NK-92 (cell line): ENCODE measurements around the gene MYOF.

ENCODE experiments used
- DNase-seq: peaks from one replicate; lab custom pipeline; 2025; ENCODE audit not compliant: unreplicated experiment; lab: John Stamatoyannopoulos, UW

Gene MYOF

GRCh38 chr10:93398528-93398927 lies 83.6 kb downstream of the MYOF start:
- no peak for DNase-seq

DNA sequence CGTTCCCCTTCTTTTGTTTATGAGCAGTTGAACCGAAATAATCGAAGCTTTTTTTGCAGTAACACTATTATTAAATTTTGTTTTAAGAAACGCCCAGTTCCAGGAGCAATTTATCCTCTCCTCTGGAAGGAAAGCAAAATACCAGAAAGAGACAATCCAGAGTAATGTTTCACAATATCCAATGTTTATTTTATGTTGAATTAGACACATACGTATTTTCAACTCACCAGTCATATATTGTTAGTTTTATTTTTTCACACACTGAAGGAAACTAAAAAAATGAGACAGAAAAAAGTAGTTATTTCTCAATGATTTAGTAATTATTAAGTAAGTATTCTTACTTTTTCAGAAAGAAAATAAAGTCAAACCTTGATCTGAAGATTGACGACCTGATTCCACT lies 85.1 kb downstream of the MYOF start:
- DNase-seq, result no peak

DNA sequence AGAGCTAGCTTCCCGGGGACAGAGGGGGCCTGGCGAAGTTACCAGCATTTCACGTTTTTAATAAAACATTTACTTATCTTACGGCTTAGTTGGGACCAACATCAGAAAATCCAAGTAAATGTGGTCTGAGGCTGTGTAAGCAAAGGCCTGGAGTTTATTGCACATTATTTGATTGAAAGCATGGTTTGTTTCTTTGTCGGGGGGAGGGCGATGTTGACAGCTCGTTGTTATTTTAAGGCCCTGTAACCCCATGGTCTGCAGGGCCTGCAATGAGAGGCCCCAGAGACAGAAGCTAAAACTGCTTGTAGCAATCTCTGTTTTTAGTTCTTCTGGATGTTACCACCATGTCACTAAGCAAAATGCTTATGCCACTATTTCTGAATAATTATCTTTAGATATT lies 88.9 kb downstream of the MYOF start:
- DNase-seq, result no peak

DNA sequence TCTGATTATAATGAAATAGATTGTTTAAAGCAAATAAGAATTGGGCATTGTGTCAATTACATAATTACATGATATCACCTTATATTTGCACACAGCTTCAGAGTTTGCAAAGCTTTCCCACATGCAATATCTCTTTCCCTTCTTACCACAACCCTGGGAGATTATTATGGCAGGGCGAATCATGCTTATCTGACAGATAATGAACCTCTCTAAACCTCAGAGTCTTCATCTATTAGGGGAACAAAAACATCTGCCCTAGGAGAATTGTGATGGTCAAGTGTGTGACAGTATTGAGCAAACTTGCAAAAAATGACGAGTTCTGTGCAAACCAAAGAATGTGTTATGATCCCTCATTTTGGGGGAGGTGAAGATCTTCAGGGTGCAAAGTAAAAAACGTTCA lies 90.0 kb downstream of the MYOF start:
- DNase-seq, result no peak

DNA sequence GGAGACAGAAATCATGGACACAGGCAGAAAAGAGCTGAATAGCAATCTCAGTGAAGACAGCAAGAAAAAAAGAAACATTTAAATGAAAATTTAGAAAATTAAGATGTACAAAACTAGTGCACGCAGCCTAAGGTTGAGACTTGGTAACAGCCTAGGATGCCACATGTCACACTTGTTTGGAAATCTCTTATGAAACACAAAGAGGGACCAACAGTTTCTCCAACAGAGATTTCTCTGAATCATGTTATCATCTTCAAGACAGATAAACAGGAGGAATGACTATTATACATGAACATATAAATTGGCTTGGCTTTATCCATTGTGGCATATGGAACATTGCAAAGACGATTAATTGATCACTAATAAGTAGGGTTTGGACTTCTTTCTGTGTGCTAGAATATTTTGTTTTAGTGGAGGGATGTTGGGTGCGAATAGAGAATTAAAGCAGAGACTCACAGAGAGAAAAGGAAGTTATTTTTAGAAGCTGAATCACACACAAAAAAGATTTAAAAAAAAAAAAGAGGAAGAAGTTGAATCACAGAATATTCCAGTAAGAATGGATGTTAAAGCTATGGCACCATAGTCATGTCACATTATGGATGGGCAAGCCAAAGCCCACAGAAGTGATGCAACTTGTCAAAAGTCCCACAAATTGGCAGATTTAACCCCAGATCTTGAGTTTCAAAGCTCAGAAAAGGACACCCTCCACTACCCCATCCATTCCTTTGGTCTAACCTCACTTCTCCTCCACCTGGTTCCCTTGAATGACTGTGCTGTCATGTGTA lies 91.6 kb downstream of the MYOF start:
- no peak for DNase-seq

DNA sequence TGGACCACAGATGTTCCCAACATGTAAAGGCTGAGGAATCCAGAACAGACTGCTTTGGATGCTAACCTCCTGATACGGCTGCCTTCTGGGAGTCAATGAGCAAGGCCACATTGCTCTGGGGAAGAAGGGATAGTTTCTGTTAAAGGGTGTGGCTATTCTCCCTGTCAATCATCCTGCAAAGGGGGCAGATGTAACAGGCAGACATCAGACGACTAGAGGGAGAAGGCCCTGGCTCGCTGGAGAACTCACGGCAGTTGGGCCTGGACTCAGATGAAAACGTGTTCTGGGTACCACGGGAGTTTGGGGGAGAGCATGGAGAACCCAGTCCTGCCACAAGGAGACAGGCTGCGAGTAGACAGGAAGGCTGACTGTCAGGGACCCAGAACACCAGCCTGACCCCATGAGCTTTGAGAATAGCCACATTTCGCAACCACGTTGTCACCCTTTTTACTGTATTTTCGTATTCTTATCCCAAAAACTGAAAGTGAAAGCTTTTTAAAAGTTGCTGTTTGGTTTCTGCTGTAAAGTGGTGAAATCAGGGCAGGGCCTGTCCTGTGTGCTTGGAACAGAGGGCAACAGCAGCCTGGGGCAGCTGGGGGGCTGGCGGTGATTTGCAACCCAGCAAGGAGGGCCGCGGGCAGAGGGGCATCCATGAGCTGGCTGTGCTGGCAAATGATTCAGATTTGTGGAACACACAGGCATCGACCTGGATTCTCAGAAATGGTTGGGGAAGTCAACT lies 95.3 kb downstream of the MYOF start:
- no peak for DNase-seq

DNA sequence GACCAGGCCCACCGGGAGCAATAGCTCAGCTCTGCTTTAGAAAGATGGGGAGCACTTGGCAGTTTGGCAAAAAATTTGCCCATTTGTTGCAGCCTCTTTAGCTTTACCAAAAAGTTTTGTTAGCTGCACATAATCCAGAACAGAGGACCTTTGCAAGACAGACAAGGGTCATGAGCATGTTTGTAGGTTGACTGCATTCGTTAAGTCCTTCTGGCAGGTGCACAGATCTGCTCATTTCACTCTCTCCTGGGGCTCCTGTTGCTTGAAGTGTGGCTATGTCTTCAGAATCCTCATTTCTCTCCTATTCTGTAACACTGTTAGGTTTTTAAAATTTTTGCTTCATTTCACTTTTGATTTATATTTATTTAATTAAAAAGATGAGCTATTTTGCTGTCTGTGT lies 96.8 kb downstream of the MYOF start:
- DNase-seq, result no peak

- DNase-seq, result no peak
Observed at GRCh38 chr10:93384006-93384405, 98.1 kb downstream of the MYOF start.

DNA sequence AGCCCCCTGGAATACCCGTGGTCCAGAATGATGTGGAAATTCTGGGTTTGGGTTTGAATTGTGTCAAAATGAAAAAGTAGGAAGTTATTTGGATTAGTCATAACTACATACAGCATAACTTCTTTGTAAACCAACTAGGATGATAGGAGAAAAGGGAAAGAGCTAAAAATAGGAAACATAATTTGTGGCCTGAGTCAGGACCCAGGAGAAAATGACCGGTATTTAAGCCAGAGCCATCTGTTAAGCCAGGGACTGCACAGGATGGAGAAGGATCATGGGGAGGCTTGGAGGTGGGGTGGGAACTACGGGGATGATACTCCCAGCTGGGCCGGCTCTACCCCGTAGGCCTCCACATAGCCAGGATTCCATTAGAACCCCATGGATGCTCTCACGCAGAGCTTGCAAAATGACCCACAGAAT lies 98.6 kb downstream of the MYOF start:
- no peak for DNase-seq

DNA sequence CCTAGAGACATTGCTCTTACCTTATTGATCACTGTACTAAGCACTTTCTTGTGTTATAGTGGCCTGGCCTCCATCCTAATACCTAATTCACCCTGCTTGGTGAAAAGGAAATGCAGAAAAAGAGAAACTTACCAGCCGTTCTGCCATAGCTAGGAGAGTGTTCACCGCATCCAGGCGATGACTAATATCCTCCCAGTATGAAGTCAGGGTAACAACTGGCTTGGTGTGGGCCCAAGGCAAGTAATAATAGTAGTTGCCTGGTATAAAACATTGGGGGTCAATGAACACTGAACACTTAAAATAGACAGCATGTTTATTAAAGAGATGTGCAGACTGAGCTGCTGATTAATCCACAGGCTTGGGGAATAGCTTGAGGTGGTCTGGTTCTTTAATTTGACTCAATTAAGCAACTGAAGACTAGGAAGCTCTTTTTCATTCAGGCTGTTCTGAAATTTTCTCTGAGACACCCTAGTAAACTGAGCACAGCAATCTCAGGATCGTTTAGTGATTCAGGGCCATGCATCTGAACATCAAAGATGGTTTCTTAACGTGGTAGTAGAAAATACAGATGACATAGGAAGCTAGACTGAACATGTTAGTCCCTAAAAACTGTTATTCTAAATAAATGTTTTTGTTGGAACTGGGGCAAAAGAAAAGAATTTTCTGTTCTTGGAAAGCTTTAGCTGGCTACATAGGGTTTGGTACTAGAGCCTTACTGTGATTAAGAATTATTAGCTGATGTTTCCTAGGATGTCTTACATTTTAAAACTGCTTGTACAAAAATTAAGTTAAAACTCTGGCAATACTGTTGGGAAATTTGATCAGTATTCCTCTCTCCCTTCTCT lies 102.2 kb downstream of the MYOF start:
- no peak for DNase-seq

DNA sequence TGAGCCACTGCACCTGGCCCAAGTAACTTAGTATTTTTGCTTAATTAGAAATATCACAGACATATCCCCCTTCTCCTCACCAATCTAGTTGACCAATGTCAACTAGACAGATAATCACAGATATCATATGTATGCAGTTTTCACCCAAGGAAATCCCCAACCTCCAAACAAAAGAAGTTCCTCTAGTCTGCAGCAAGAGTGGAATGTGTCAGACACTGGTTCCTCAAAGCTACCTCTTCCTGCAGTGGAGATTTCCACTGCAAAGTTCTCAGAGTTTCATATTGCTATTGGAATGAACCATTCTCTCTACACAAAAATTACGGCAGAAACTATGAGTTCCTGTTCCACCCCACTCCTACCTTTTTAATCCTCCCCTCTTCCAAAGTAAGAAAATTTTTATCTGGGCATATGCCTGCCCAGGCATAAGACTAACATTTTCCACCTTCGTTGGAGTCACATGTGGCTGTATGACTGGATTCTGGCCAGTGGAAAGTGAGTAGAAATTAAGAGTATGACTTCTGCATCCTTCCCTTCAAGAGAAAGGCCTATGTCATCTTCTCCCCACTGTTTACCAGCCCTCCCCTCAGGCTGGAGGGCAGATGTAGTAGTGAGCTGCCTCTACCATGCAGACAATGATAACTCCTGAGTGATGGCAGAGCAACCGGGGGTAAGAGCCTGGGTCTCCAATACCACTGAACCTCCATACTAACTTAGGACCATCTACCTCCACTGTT lies 103.0 kb downstream of the MYOF start:
- DNase-seq, result no peak

GRCh38 chr10:93378039-93378438 lies 104.1 kb downstream of the MYOF start:
- DNase-seq, result no peak

DNA sequence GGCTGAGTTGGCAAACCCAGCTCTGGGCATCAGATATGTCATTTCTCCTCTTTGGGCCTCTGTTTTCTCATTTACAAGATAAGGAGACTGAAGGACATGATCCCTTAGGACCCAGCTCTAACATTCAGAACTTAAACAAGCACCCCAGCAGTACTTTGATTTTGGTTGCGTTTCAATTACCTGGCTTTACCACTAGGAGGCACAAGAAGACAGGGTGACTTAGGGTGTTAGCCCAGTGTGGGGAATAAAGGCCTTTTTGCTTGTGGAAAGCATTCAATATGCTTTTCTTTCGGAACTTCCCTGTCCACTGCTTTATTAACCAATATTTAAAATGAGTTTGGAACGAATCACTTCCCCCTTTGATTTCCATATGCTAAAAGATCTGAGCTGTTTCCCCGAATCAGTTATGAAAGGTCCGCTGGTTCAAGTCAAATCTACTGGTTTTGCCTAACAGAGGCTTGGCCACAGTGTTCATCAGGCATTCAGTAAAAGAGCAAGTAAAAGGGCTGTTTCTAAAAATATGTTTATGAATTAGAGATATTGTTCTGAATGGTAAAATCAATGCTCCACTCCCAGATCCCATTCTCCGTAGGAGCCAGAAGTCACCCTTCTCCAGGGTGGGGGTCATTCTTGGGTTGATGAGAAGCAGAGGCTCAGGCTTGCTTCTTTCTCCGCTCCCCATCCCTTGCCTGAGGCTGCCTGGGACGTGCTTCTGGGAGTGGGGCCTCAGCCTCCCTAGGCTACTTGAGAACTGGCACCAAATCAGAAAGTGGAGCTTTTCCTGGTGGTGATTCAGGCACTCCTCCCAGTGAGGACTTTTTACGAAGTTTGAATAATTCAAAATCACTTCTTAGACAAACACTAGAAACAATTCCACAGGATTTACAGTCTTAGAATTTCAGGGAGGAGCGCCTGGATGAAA lies 105.5 kb downstream of the MYOF start:
- no peak for DNase-seq

- no peak for DNase-seq
Observed at GRCh38 chr10:93370961-93371360, 111.2 kb downstream of the MYOF start.

GRCh38 chr10:93369588-93370164 lies 112.5 kb downstream of the MYOF start:
- no peak for DNase-seq

DNA sequence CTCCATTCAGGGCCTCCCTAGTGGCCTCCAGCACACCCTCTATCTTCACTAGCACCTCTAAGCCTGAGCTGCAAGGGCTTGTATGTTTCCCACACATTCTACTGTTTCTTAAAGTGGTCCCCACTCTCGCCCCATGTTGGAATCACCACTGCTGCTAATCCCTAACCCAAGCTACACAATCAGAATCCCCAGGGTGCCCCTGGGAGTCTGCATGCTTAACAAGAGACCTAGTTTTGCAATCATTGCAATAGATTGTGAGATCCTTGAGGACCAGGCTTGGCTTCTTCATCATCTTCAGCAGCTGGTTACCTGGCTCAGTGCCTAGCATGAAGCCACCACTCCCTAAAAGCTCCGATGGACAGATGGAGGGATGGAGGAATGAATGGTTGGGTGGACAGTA lies 113.9 kb downstream of the MYOF start:
- DNase-seq, result no peak

GRCh38 chr10:93367664-93368063 lies 114.5 kb downstream of the MYOF start:
- DNase-seq, result no peak

GRCh38 chr10:93364966-93365365 lies 117.2 kb downstream of the MYOF start:
- no peak for DNase-seq

DNA sequence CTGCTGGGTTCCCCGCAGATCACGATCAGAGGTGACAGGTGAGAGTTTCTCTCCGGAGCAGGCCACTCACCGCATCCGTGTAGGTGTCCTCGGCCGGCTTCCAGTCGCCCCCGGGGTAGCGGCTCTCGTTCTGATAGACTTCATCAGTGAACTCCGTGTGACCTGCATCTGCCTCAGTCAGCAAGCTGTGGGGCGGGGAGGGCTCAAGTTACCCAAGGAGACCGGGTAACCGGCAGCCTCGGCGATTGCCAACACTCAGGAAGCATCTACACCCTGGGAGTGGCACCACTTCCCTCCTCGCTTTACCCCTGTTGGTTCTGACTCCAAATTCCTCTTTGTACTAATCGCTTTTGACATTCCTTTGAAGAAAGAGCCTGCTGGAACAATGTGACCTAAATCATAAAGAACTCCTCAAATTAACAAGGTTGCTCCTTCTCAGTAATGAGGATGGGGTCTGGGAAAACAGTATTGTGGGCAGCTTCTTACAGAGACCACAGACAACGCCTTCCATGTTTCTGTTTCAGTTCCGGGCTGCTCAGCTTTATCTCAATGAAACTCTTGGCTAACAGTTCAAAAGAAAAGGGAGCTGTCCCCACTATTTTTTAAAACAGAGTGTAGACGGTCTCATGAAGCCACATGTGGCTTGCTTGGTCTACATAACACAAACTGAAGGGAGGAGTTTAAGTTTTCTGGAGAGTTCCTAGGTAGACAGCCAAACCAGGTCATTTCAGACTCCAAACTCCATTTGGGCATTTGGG lies 118.1 kb downstream of the MYOF start:
- DNase-seq, result no peak
